ENCODE measurements around the gene S100A16.
"Not testable (repeated sequence)": the region's sequence is repeated elsewhere in the genome, so short reads cannot be mapped to it uniquely, and the experiment has no call there.

S100A16 gene

DNA sequence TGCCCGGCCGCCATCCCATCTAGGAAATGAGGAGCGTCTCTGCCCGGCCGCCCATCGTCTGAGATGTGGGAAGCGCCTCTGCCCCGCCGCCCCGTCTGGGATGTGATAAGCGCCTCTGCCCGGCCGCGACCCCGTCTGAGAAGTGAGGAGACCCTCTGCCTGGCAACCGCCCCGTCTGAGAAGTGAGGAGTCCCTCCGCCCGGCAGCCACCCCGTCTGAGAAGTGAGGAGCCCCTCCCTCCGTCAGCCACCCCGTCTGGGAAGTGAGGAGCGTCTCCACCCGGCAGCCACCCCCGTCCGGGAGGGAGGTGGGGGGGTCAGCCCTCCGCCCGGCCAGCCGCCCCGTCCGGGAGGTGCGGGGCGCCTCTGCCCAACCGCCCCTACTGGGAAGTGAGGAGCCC lies 30.1 kb downstream of the S100A16 start:
- not testable (repeated sequence) for DNase-seq

DNA sequence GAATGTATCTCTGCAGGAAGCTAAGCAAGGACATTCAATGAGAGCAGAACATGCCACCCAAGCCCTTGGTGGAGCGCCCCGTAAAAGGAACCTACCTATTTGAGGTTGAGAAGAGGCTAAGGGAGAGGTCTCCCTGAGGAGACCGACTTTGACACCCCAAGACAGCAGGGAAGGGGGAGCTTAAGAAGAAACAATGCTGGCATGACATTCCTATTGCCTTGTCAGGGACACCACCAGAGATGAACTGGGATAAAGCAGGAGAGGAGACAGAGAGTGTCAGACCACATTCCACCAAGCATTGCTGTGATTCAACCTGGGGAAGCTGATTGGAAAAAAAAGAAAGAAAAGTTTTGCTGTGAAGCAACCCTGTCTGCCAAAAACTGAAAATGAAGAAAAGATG lies 34.0 kb downstream of the S100A16 start:
- DNase-seq: no peak

- no peak for DNase-seq
Observed at GRCh38 chr1:153578490-153578889, 34.4 kb downstream of the S100A16 start.

- DNase-seq: no peak
Observed at GRCh38 chr1:153577624-153578051, 35.3 kb downstream of the S100A16 start.

DNA sequence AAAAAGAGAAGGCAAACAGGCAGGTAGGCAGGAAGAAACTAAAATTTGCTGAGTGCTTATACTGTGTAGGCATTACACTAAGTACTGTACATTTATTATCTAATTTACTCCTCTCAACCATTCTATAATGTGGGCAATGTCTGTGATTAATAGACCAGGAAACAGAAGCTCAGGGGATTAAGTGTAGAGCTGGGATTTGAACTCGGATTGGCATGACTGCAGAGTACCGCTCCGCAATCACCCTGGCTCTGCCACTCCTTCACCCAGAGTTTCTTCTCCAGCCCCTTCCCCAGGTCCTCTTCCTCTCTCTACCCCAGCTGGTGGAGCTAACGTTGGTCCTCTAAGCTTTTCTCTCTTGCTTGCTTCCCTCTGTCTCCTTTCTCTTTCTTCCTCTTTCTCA lies 35.8 kb downstream of the S100A16 start:
- no peak for DNase-seq

GRCh38 chr1:153575497-153575896 lies 37.4 kb downstream of the S100A16 start:
- DNase-seq: not testable (repeated sequence)

DNA sequence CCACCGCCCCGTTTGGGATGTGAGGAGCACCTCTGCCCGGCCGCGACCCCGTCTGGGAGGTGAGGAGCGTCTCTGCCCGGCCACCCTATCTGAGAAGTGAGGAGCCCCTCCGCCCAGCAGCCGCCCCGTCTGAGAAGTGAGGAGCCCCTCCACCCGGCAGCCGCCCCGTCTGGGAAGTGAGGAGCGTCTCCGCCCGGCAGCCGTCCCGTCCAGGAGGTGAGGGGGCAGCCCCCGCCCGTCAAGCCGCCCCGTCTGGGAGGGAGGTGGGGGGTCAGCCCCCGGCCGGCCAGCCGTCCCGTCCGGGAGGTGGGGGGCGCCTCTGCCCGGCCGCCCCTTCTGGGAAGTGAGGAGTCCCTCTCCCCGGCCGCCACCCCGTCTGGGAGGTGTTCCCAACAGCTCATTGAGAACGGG lies 37.9 kb downstream of the S100A16 start:
- DNase-seq: not testable (repeated sequence)

GRCh38 chr1:153573351-153573750 lies 39.6 kb downstream of the S100A16 start:
- peak; percentile 21 for DNase-seq

DNA sequence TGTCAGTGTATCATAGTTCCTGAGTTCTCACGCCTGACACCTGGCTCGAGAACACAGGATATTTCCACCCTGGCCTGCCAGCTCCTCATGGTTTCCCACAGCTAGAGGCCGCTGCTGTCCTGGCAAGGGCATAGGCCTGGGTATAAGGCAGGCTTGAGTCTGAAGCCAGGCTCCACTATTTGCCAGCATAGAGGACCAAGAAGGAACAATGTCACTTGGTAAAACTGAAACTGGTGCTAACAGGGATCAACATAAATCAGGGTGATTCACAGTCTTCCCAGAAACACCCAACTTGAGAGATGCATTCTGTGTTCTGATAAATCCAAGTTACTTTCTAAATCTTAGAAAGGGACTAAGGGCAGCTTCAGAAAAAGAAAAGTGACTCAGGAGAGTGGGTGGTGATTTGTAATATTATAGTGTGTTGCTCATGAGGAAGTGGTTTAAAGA lies 40.3 kb downstream of the S100A16 start:
- DNase-seq: no peak

DNA sequence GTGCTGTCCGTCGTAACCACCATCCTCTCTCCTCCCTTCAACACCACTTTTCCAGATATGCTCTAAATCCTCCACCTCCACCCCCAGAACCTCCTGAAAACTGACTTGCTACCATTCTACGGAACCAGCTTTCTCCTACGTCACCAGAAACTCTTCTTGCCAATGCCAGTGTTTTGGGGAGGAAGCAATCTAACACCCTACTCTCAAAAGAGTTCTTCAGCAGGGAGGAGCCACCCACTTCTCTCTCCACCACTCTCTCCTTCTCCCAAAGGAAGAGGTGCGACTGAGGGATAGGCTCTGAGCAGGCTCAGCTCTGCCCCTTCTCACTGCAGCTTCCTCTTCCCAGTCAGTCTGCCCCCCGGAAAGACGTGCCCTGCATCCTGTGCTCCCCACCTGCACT lies 41.2 kb downstream of the S100A16 start:
- no peak for DNase-seq

GRCh38 chr1:153570874-153571273 lies 42.1 kb downstream of the S100A16 start:
- no peak for DNase-seq

- DNase-seq: no peak
Observed at GRCh38 chr1:153569465-153569864, 43.5 kb downstream of the S100A16 start.

DNA sequence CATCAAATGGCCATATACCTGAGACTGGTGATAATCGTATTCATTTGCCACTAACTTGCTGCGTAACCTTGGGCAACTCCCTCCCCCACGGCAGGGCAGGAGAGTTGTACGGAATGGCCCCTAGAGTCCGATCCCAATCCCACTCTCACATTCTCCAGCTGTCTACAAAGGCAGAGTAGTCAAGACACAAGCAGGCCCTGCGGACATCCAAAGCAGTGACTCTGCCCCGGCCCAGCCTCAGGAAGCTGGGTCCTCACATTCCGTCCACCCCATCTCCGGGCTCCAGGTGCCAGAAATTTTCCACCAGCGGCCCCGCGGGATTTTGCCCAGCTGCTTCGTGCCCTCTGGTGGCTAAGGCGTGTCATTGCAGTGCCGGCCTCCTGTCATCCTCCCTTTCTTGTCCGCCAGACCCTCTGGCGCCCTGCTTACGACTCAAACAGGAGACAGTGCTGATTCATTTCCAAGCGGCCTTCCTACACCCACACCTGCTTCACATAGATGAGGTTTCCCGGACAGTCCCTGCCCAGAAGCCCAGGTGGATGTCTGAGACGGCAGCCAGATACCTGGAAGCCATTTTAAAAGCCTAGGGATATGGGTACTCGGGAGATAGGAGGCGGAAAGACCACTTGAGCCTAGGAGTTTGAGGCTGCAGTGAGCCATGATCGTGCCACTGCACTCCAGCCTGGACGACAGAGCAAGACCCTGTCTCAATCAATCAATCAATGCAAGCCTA lies 44.4 kb downstream of the S100A16 start:
- DNase-seq: peak; percentile 92

DNA sequence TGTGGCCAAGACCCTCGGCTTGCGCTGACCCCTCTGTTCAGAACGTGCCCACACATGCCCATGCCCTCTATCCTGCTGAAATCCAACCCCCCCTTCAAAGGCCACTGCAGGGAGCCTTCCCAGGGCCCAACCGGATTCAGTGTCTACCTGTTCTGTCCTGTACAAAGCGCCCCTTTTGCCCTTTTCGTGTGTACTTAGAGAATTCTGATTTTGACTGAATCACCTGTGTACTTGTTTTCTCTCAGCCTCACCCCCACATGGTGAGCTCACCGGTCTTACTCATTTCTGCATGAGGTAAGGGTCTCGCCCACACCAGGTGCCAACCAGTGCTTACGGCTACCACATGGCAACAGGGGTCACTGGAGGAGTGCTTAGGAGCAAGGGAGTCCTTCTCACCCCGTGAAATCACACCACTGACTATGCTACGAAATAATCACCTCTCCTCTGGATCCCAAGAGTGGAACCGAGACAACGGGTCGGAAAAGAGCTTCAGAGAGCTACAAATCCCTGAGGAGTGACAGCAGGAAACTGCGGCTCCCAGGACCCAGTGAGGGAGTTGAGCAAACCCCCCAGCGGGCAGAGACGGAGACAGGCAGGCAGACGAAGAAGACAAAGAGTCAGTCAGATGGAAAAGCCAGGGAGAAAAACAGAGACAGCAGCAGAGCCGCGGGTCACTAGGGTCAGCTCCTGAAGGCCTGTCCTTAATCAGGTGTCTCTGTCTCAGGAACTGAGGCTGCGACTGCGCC lies 45.1 kb downstream of the S100A16 start:
- DNase-seq: no peak

DNA sequence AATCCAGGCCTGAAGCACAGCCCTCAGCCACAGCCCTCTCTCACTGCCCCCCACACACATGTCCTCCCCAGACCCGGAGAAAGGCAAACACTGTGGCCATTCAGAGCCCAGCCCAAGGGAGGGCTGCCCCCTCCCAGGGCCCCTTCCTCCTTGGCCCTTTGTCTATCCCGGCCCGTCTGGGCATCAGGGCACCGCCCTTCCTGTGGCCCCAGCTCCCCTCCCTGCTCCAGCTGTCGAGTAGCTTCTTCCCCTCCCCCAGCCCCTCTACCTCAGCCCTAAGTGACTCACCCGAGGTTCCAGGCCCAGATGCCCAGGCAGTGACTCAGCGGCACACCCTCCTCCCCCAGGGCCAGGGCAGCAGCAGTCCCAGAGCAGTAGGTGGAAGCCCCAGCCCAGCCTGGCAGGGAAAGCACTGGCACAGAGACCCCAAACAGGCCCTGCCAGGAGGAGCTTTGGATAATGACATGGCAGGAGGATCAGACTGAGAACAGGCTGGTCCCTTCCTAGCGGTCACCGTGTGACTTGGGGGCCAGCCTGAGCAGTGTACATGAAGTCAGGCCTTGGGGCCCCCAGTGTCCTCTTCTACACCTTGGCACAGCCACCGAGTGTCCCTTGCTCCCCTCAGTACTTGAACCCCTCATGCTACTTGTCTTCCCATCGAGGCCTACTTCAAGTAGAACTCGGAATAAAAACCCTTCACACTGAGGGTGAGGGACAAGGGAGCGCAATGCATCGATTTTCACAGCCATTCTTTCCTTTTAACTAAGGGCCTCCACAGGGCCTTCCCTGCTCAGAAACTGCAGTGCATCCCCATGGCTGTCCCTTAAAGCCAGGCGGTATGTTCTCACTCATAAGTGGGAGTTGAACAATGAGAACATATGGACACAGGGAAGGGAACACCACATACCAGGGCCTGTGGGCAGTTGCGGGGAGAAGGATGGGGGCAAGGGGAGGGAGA lies 46.2 kb downstream of the S100A16 start:
- no peak for DNase-seq

DNA sequence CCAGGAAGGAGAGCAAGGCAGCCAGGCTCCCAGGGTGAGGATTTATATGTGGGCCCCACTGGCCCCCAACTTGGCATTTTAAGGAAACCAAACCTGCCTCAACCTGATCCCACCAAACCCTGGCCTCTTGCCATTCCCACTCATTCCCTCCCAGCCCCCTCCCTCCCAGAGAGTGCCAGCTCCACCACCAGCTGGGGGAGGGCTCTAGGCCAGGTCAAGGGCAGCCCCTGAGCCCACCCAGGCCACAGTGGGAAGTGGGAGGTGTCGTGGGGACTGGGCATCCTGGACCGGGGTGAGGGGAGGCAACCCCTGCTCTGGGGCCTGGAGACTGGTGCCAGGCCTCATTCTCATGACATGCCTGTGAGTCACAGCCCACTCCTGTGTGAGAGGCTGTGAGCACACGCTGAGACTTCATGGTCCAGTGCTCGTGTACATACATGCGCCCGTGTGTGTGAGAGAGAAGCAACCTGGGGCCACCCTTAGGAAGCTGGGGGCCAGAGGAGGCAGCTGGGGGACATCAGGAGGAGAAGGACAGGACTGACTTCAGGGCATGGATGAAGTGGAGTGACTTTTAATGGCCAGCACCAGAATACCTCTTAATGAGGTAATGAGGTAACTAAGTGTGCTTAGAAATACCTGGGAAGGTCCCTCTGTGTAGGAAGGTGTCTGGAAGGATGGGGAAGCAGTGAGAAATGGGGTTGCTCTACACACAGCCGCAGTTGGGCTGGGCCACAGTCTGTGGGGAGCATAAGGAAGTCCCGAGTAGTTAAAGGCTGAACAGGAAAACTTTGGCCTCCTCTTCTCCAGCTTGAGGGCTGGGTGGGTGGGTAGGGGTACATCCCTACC lies 47.2 kb downstream of the S100A16 start, which contains the start of gene S100A2:
TSS of gene S100A2 (minus strand) at position 316 of the 846 bp plus-strand sequence. CDS start 1,967 bp downstream, outside the sequence.
- no peak for DNase-seq

GRCh38 chr1:153563991-153564390 lies 48.9 kb downstream of the S100A16 start:
- DNase-seq: no peak

DNA sequence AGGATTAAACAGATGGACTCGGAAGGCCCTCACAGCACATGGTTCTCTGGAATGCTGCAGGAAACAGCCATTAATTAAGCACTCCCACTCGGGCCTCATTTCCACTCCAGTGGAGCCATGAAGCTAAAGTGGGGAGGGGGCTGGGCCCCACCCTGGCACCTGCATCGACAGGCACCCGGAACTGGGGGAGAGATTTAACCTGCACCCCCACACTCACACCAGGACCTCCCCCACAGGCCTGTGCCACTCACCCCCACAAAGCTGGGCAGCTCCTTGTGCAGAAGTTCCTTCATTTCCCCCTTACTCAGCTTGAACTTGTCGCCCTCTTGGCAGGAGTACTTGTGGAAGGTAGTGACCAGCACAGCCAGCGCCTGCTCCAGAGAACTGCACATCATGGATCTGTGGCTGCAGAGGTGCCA lies 49.4 kb downstream of the S100A16 start:
- no peak for DNase-seq

DNA sequence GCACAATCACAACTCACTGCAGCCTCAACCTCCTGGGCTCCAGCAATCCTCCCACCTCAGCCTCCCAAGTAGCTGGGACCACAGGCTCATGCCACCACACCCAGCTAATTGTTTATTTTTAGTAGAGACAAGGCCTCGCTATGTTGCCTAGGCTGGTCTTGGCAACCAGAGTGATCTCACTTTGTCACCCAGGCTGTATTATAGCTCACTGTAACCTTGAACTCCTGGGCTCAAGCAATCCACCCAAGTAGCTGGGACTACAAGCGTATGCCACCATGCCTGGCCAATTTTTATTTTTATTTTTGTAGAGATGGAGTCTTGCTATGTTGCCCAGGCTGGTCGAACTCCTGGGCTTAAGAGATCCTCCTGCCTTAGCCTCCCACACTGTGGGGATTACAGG lies 50.9 kb downstream of the S100A16 start:
- not testable (repeated sequence) for DNase-seq

DNA sequence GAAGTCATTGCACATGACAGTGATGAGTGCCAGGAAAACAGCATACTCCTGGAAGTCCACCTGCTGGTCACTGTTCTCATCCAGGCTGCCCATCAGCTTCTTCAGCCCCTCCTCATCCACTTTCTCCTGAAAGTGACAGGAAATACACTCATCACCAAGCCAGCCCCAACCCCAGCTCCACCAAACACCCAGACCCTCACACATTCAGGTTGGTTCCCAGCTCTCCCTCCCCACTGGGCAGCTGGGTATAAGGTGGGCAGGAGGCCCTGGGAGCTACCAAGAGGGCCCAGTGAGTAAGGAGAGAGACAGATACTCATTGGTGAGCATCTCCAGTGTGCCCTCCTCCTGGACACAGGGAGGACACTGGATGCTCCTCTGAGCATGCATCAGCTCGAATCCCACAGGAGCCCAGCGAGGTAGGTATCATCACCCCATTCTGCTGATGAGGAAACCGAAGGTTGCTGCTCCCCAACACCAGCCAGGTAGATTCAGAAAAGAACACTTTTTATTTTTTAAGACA lies 51.4 kb downstream of the S100A16 start:
- no peak for DNase-seq

DNA sequence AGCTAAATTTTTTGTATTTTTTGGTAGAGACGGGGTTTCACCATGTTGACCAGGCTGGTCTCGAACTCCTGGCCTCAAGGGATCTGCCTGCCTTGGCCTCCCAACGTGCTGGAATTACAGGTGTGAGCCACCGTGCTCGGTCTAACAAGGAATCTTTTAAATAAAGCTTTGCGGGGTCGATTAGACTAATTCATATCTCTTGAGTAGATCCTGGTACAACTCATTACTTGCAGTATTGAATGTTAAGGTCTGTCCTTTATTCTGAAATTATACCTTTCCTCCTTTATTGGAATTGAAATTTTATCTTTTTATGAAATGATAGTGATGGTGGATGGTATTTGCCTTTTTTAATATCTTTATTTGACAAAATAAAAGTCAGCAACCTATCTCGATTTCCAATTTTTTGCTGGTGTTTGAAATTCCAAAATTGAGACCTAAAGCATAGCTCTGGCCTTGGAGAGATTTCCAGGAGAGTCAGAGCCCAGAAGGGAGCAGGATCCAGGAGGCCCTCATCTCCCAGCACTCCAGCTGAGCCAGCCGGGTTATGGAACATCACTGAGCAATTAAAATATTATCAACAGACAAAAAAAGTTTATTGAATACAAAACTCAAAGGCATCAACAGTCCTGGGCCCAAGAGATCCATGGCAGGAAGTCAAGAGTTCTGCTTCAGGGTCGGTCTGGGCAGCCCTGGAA lies 52.0 kb downstream of the S100A16 start:
- no peak for DNase-seq
